Islet precursor cell (in vitro differentiated cells): ENCODE data around the gene PLD3.

ENCODE experiments used
- DNase-seq: peaks from one replicate; pipeline ENCODE4 v3.0.0-alpha.2; 2018

The PLD3 gene

DNA sequence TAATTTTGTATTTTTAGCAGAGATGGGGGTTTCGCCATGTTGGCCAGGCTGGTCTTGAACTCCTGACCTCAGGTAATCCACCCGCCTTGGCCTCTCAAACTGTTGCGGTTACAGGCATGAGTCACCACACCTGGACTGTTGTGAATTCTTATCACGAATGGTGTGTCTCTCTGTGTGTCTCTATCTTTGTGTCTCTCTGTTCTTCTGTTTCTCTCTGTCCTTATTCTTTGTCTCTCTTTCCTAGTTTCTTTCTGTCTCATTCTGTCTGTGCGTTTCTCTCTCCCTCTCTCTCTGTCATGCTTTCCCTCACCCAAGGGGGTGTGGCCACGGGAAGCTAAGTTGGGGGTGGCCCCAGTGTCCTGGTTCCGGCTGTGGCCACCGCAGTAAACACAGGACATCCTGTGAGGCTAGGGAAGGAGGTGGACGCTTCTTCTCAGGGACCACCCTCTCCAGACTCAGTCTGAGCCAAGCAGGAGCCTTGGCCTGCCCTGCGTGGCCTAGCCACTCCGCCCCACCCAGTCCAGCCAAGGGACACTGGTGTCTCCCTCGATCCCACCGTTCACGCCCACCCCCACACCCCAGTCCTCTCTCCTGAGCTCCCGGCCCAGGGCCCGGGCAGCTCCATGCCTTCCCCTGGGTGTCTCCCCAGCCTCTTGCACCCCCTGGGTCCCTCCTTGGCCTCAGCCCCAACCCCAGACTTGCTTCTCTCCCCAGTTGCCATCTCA lies 68.6 kb downstream of the PLD3 start:
- no peak for DNase-seq

DNA sequence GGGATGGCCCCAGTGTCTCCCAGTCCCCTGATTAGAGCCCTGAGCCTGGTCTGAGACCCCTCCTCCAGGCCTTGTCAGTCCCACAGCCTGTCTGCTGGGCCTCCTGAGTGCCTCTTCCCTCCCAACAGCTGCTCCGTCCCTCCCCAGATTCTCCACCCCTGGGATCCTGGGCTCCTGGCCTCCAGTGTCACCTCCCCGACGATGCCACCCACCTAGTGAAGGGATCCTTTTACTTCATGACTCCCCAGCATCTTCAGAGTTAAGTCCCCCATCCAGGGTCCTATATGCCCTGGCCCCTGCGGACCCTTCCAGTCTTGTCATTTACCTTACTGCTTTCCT lies 69.1 kb downstream of the PLD3 start:
- DNase-seq, result no peak

DNA sequence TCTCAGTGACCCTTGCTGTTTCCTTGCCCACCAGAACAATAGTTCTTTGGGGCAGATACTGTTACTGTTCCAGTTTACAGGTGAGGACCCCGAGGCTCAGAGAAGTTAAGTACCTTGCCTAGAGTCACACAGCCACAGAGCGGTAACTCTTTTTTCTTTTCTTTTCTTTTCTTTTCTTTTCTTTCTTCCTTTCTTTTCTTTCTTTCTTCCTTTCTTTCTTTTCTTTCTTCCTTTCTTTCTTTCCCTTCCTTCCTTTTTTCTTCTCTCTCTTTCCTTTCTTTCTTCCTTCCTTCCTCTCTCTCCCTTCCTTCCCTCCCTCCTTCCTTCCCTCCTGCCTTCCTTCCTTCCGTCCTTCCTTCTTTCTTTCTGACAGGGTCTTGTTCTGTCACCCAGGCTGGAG lies 69.5 kb downstream of the PLD3 start:
- DNase-seq, result no peak

DNA sequence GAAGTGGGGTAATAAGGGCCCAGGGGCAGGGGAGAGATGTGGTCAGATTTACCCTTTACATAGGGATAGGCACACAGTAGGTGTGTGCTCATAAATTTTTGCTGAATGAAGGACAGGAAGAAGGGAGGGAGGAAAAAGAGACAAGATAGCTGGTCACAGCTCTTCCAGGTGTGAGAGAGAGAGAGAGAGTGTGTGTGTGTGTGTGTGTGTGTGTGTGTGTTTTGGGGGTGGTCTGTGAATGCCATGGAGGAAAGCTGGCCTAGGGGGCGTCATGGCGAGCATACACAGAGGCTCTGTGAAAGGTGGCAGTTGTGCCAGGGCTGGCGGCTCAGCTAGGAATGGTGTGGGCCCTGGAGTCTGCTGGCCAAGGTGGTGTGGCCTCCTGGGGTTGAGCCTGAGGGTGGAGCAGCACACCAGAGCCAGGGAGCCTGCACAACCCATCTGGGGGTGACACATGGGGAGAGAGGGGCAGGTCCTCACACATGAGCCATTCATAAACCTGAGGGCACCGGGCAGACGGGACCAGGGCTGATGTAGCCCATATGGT lies 70.6 kb downstream of the PLD3 start:
- DNase-seq, result no peak

DNA sequence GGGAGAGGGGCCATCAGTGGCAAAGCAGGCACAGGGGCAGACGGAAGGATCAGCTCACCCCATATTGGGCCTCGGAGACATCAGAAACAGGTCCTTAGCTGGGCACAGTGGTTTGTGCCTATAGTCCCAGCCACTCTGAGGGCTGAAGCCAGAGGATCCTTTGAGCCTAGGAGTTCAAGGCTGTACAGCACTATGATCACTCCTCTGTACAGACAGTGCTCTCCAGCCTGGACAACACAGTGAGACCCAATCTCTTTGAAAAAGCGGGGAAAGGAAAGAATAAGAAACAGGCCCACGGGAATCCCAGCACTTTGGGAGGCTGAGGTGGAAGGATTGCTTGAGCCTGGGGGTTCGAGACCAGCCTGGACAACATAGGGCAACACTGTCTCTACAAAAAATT lies 71.3 kb downstream of the PLD3 start:
- DNase-seq, result no peak

DNA sequence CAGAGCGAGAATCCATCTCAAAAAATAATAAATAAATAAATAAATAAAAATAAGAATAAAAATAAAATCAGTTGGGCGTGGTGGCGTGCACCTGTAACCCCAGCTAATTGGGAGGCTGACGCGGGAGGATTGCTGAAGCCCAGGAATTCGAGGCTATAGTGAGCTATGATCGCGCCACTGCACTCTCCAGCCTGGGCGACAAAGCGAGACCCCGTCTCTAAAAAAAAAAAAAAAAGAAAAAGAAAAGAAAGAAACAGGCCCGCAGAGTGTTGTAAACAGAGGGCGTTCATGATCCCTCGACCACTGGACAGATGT lies 71.9 kb downstream of the PLD3 start:
- DNase-seq, result no peak

DNA sequence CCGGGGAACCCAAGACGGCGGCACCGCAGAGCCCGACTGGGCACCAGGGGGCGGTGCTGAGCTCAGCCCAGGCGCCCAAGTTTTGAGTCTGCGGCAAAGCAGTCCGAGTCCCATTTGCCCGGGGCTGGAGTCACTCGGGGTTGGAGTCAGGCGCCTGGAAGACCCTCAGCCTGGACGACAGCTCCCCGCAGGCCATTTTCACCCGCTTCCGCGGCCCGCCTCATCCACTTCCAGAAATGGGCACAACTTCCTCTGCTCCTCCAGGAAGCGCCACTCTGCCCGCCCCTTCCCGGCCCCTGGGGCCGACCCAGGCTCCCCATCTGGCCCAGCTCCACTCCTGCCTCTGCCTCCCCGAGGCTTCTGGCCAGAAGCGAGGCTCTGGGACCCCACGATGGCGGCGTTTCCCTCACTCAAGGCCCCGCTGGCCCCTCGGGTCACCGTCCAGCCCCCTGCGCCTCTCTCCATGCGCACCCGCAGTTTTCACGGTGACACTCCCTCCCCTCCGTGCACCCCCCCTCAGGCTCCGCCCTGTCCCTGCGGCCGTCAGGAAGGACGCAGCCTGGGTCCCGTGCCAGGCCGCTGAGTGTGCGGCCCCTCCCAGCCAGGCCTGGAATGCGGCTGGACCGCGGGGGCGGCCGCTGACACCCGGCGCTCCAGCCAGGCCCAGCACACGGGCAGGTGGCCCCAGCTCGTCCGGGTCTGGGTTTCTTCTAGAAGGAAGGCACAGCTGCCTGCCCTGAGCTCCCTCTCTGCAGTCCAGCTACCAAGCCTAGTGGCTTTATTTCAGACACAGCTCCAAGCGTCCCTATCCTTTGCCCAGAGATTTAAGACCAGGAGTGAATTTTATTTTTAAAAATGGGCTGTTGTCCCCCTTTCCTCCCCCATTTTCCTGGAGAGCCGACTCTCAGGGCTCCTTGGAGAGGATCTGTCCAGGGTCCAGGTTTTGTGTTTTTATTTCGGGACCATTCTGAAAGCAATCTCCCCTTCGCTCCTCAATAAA lies 72.6 kb downstream of the PLD3 start:
- DNase-seq, result peak; percentile 97

DNA sequence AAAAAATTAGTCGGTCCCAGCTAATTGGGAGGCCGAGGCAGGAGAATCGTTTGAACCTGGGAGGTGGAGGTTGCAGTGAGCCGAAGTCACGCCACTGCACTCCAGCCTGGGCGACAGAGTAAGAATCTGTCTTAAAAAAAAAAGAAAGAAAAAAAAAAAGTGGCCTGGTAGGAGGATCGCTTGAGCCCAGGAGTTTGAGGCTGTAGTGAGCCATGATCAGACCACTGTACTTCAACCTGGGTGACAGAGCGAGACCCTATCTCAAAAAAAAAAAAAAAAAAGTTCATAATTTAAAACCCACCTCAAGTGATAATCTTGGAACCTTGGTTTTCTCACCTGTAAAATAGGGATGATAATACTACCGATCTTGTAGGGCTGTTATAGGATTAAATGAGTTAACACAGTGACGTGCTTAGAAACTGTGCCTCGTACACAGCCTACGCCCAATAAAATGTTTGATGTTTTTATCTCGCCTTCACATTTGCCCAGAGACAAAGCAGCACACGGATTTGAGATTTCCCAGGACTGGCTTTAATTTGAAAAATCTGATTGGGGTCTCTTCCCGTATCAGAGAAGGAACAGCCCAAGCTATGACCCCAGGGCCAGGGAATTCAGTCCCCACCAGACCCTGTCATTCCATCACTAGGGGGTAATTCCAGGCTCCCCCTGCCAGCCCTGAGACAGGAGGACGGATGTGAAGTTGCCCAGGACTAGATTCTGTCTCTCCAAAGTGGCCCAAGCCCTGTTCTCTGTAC lies 73.7 kb downstream of the PLD3 start:
- no peak for DNase-seq

DNA sequence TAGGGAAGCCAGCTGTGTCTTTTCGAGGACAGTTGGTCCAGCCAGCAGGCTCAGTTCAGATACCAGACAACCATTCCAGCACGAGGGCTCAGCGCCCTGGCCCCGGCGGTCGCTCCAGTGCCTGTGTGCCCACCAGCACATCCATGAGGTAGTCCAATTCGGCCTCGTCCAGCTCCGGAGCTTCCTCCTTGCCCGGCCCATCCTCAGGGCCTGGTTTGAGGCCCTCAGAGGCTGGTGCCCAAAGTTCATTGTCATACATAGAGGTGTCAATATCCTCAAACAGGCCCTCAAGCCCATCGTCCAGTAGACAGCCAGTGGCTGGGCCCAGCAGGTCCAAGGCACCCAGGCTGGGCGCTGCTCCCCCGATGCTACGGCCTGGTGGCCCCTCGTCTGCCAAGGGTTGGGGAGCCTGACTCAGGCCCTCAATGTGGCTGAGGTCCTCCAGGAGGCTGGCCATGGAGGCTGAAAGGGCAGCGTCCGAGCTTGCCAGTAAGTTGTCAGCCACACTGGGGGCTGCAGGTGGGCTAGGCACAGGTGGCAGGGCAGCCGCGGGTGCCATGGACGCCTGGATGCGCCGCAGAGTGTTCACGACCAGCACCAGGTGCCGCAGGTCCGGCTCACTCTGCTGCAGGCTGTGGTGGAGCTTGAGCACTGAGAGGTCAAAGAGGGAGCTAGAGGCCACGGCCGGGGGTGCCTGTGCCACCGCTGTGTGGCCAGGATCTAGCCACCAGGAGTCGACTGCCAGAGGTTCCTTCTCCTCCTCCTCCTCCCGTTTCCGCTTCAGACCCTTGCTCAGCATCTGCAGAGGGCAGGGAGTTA lies 74.5 kb downstream of the PLD3 start:
- DNase-seq, result no peak

DNA sequence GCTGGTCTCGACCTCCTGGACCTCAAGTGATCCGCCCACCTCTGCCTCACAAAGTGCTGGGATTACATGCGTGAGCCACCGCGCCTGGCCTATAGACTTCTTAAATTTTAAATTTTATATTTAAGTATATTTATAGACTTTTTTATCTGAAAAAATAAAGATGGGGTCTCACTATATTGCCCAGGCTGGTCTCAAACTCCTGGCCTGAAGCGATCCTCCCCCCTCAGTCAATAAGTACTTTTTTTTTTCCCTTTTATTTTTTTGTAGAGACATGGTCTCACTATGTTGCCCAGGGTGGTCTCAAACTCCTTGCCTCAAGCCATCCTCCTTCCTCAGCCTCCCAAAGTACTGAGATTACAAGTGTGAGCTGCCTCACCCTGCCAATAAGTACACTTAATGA lies 75.4 kb downstream of the PLD3 start:
- no peak for DNase-seq

DNA sequence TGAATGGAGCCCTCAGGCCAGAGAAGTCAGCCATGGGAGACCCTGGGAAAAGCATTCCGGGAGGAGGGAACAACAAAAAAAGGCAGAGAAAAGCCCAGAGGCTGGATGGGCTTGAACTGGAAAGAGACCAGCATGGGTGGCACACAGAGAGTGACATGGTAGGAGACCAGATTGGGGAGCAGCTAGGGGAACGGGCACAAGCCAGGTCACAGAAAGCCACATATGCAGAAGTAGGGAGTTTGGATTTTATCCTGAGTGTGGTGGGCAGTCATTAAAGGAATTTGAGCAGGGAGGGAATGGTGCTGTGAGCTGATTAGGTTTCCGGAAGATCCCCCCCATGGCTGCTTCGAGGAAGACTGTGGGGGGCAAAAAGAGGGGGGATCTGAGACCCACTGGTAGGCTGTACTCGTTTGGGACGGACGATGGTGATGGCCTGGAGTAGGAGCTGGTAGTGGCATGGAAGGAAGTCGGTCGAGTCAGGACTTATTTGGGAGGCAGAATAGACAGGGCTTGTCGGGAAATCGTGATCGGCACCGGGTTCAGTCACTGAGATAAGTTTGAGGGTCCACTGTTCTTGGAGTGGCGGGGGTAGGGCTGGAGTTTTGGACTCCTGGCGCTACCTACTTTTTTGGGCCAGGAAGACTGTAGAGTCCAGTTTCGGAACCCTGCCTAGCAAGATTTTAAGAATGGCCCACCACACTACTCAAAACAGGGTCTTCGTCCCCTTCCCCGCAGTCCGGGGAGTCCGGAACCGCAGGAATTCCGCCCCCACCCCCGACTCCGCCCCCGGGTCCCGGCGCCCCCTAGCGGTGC lies 76.3 kb downstream of the PLD3 start:
- no peak for DNase-seq

DNA sequence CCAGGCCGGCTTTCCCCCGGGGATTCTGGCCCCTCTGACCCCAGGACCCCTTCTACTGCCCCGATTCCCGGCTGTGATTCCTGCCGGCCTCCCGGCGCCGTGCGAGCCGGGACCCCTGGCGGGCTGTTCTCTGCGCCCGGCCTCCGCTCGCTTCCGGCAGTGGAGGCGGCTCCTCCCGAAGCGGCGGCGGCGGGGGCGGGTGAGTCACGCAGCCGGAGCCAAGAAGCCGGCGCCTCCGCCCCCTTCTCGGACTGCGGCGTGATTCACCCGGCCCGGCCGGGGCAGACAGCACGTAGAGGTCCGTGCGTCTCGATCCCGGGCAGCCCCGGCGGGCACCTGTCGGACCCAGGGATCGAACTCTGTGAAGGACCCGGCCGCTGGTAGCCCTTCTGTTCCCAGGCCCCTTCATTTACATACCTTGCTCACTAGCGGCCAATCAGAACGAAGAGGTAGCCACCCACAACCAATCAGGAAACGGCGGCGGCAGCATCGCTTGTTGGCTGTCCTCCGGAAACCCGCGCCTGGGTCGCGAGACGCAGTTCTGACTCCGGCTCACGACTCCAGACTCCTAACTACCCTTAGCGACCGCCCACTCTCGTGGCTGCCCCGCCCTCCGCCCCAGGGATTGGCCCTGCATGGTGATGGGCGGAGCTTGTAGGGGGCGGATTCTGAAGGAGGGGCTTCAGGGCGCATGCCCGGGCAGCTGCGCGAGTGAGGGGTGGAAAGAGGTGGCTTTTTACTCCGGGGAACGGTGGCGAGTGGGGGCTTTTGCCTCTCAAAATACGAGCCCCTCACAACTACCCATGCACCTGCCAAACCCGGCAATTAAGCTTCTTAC lies 77.2 kb downstream of the PLD3 start, which contains the start of gene SERTAD1:
Gene SERTAD1 (minus strand): TSS at position 543 of the 838 bp plus-strand sequence. CDS start 2,446 bp downstream, outside the sequence.
- peak; percentile 100 for DNase-seq
